GM18526 (cell line): ENCODE measurements around the gene AADAT.

Experiments used
- POLR2A ChIP-seq: IDR thresholded peaks from 3 replicates; pipeline ENCODE4 v1.6.1; 2011; ENCODE audit not compliant: insufficient read length; ENCODE audit errors: extremely low read depth

The AADAT gene

GRCh38 chr4:170051402-170051801, 38.4 kb downstream of the AADAT start:
- no peak for TF ChIP-seq POLR2A

DNA sequence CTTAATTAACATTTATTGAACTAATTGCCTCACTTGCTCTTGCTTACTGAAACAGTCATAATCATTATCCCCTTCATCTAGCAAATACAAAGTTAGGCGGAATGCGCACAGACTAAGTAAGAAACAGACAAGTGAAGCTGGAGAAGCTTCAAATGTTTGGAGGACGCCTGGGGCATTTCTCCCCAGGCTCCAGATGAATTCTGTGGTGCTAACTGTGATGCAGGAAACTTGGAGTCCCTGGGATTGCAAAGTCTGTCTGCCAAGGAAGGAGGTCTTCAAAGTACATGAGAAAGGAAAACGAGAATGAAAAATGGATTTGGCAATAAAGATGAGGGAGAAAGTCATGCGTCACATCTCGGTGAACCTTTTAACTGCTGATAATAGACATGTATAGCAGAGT, 40.0 kb downstream of the AADAT start:
- no peak for TF ChIP-seq POLR2A

GRCh38 chr4:170047771-170048354, 41.9 kb downstream of the AADAT start:
- TF ChIP-seq POLR2A, result no peak

- TF ChIP-seq POLR2A, result no peak
Measured at GRCh38 chr4:170040031-170040680, 49.6 kb downstream of the AADAT start.

DNA sequence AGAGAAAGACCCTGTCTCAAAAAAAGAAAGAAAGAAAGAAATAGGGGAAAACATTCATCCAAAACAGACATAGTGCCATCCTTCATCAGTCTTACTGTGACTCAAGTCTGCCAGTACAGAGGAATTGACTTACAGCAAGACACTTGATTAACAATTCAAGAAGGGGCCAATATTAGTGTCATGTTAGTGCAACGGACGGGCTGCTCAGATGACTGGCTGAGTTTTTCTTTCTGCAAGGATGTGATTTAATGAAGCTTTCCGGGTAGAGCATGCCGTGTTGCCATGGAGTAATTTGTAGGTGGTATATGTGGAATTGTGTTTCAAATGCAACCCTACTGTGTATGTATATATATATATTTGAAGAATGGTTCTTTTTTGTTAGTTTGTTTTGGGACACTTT, 51.0 kb downstream of the AADAT start:
- TF ChIP-seq POLR2A, result no peak

DNA sequence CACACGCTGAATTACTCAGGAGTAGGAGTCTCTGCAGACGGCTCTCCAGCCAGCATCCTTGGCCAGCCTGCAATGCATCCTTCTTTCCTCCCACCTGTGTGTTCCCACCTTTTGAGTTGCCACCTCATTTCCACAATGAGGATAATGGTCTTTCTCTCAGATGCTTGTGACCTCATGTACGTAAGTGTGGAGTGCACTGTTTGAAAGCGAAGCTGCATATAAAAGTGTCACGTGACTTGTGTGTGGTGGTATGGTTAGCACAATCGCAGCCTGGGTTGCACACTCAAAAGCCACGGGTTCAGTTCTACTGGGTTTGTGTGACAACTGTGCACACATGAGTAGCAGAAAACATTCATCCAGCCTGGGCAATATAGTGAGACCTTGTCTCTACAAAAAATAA, 51.5 kb downstream of the AADAT start:
- TF ChIP-seq POLR2A, result no peak

- no peak for TF ChIP-seq POLR2A
Measured at GRCh38 chr4:170037481-170037880, 52.3 kb downstream of the AADAT start.

- TF ChIP-seq POLR2A, result no peak
Measured at GRCh38 chr4:170035845-170036244, 53.9 kb downstream of the AADAT start.

GRCh38 chr4:170035231-170035630, 54.5 kb downstream of the AADAT start:
- TF ChIP-seq POLR2A, result no peak

GRCh38 chr4:170033999-170034398, 55.8 kb downstream of the AADAT start:
- no peak for TF ChIP-seq POLR2A

DNA sequence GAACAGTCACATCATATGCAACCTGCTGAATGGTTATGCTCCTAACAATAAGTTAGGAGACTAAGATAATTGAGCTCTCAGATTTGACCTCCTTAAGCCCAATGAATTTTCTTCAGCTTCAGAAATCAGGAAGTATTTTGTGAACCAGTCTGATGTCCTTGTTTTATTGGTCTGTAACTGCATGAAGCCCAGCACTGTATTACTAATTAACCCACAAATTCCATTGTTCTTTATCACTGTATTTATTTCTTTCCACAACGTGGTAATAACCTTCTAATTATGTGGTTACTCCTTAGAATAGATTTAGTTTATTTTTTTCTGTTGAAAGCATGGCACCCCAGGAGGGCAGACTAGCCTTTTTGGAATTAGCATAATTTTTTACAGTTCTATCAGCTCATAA, 59.6 kb downstream of the AADAT start:
- TF ChIP-seq POLR2A, result no peak

DNA sequence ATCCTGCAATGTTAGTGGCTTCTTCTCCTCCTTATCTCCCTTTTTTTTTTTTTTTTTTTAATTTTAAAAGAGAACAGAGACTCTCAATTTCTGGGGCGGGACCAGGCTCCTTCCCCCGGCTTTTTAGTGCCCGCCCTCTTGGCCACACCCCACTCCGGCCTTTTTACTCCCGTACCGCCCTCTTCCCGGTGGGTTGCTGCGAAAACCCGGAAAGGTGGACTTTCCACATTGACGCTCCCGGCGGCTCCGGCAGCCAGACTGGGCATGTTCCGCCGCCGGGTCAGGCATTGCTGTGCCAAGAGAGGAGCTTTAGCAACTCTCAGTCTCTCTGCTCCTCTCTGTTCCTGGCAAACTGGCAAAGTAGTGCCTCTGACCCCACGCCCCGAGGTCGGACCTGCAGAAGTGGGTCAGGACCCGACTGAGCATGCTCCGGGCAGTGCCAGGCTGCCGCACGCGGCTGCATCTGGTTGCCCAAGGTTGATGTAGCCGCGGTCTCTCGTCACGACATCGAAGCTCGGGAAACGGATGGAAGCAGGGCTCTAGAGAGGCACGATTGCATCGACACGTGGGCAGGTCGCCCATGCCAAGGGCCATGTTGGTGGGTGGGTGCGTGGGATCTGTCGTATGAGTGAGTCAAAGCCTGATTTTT, 62.5 kb downstream of the AADAT start:
- no peak for TF ChIP-seq POLR2A

DNA sequence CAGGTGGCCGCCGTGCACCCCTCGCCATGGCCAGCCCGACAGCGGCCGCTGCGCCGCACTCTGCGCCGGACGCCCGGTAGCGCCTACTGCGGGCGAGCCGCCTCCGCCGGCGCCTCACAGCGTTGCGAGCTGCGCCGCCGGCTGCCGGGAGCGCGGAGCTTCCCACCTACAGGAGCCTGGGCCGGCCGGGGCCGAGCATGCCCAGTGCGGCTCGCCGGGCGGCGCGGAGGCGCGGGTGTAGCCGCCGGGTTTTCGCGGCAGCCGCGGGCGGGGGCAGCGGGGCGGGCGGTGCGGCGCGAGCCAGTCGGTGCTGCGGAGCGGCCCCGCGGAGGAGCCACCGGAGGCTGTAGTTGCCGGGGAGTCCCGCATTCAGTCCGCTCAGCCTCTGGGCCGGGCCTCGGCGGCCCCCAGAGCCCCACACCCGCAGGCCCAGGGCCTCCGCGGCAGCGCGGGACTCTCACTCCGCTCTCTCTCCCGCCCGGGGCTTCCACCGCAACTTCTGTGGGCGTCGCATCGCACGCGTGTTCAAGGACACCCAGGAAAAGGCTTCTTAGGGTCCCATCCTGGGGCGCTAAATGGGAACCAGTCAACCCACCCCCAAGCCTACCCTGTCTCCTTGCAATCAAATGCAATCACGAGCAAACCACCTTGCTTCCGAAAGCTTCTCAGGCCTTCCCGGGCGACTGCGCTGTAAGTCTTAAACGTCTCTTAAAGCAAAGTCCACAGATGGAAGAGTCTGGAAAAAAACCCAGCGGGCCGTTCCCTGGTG, 63.3 kb downstream of the AADAT start, which contains the start of gene MFAP3L:
Gene MFAP3L, minus strand, starts transcription at position 143 of the 769 bp plus-strand sequence. CDS start 20,518 bp downstream, outside the sequence.
- no peak for TF ChIP-seq POLR2A

GRCh38 chr4:170025523-170026252, 64.1 kb downstream of the AADAT start:
- TF ChIP-seq POLR2A, result no peak

- TF ChIP-seq POLR2A, result no peak
Measured at GRCh38 chr4:170022211-170022610, 67.5 kb downstream of the AADAT start.
